Measurements from ENCODE around the gene PIK3IP1.

PIK3IP1 gene

DNA sequence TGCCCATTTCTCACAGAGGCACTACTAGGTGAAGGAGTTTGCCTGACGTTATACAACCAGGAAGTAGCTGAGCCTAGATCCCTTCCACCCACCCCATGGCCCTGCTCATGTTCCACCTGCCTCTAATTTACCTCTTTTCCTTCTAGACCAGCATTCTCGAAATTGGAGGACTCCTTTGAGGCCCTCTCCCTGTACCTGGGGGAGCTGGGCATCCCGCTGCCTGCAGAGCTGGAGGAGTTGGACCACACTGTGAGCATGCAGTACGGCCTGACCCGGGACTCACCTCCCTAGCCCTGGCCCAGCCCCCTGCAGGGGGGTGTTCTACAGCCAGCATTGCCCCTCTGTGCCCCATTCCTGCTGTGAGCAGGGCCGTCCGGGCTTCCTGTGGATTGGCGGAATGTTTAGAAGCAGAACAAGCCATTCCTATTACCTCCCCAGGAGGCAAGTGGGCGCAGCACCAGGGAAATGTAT is 14.1 kb downstream of the PIK3IP1 start:
- DNase-seq, result no peak

DNA sequence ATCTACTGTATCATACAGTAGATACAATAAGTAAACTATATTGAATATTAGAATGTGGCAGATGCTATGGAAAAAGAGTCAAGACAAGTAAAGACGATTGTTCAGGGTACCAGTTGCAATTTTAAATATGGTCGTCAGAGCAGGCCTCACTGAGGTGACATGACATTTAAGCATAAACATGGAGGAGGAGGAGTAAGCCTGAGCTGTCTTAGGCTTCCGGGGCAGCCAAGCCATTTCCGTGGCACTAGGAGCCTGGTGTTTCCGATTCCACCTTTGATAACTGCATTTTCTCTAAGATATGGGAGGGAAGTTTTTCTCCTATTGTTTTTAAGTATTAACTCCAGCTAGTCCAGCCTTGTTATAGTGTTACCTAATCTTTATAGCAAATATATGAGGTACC is 14.5 kb downstream of the PIK3IP1 start:
- DNase-seq, result no peak

DNA sequence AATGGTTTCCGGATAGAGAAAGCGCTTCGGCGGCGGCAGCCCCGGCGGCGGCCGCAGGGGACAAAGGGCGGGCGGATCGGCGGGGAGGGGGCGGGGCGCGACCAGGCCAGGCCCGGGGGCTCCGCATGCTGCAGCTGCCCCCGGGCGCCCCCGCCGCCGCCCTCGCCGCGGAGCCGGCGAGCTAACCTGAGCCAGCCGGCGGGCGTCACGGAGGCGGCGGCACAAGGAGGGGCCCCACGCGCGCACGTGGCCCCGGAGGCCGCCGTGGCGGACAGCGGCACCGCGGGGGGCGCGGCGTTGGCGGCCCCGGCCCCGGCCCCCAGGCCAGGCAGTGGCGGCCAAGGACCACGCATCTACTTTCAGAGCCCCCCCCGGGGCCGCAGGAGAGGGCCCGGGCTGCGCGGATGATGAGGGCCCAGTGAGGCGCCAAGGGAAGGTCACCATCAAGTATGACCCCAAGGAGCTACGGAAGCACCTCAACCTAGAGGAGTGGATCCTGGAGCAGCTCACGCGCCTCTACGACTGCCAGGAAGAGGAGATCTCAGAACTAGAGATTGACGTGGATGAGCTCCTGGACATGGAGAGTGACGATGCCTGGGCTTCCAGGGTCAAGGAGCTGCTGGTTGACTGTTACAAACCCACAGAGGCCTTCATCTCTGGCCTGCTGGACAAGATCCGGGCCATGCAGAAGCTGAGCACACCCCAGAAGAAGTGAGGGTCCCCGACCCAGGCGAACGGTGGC is 15.7 kb downstream of the PIK3IP1 start:
- DNase-seq, result no peak

GRCh38 chr22:31275576-31275975 is 16.7 kb downstream of the PIK3IP1 start:
- no peak for DNase-seq

DNA sequence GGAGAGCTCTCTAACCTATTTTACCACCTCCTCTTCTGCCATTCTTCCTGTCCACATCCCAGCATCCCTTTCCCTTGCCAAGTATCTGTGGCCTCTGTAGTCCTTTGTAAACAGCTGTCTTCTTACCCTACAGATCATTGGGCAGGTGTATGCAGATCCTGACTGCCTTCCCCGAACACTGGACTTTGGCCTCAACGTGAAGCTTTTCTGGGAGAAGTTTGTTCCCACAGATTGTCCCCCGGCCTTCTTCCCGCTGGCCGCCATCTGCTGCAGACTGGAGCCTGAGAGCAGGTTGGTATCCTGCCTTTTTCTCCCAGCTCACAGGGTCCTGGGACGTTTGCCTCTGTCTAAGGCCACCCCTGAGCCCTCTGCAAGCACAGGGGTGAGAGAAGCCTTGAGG is 17.3 kb downstream of the PIK3IP1 start:
- DNase-seq, result no peak

- DNase-seq, result no peak
Measured at GRCh38 chr22:31274017-31274416, 18.3 kb downstream of the PIK3IP1 start.

DNA sequence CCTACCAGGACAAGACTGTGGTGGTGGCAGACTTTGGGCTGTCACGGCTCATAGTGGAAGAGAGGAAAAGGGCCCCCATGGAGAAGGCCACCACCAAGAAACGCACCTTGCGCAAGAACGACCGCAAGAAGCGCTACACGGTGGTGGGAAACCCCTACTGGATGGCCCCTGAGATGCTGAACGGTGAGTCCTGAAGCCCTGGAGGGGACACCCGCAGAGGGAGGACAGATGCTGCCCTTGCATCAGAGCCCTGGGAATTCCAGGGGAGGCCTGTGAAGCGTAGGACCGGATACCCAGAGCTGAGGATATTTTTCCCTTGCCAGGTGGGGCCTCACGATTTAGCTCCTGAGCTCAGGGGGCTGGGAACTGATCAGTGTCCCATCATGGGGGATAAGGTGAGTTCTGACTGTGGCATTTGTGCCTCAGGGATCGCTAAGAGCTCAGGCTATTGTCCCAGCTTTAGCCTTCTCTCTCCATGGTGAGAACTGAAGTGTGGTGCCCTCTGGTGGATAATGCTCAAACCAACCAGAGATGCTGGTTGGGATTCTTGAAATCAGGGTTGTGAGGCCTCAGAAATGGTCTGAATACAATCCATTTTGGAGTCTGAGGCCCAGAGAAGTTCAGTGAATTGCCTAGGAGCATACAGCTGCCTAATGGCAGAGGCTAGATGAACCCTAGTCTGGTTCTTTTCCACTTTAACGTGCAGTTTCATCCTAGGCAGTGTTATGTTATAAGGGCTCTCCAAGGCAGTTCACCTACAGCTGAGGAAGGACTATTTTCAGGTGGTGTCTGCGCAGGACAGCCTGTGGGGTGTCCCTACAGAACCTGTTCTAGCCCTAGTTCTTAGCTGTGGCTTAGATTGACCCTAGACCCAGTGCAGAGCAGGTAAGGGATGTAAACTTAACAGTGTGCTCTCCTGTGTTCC is 19.5 kb downstream of the PIK3IP1 start:
- DNase-seq, result peak; percentile 62

DNA sequence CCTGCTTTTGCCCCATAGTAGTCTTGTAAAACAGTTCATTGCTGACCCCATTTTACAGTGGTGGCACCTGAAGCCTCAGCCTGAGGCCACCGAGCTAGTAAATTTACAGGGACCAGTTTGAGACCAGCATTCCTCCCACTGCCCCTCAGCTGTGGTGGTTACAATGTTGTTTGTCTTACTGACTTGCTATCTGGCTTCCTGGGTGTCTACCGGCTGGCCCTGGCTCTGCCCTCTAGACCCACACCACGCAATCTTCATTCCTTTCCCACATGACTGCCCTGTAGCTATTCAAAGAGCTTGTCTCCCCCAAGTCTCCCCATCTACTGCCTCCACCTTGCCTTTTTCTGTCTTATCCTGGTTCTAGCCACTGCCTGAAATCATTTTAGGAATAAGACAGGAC is 20.8 kb downstream of the PIK3IP1 start:
- DNase-seq, result no peak

DNA sequence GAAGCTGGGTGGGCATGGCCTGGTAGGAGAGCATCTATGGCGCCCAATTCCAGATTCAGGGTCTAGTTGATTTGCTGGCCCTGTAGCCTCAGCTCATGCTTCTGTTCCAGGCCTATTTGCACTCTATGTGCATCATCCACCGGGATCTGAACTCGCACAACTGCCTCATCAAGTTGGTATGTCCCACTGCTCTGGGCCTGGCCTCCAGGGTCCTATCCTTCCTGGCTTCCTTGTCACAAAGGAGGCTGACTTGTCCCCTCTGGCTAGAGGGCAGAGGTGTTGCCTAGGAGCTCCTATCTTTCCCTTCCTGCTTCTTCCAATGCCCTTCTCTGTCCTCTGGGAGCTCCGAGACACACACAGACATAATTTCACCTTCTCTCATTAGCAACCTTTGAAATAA is 21.3 kb downstream of the PIK3IP1 start:
- DNase-seq, result no peak

- DNase-seq, result no peak
Measured at GRCh38 chr22:31269892-31270579, 22.3 kb downstream of the PIK3IP1 start.

- no peak for DNase-seq
Measured at GRCh38 chr22:31268281-31268680, 24.0 kb downstream of the PIK3IP1 start.

DNA sequence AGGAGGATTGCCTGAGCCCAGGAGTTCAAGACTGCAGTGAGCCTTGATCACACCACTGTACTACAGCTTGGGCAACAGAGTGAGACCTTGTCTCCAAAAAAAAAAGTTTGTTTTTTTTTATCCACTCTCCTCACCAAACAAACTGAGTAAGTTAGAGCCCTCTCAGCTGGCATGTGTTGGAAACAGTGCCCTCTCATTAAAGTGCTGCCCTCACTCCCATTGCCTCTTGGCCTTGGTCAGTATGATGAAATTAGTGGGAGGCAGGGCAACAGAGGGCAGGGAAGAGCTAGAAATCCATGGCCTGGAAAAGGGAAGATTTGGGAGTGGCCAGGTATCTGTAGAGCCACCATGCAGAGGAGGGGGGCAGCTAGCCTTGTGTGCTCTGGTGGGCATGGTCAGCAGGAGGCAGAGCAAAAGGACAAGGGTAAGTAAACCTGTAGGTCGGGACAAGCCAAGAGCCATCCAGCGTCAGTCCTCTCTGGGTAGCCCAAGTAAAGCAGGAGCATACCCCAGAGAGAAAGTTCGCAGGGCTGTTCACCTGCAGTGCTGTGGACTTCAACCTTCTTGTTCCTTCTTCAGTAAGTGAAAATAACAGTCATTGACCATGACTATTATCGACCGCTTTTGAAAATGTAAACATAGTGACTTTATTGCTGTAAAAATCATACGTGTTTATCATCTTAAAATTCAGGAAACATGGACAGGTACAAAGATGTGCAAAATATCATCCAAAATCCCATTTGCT is 28.2 kb downstream of the PIK3IP1 start:
- DNase-seq, result no peak

- no peak for DNase-seq
Measured at GRCh38 chr22:31262312-31263133, 29.8 kb downstream of the PIK3IP1 start.

DNA sequence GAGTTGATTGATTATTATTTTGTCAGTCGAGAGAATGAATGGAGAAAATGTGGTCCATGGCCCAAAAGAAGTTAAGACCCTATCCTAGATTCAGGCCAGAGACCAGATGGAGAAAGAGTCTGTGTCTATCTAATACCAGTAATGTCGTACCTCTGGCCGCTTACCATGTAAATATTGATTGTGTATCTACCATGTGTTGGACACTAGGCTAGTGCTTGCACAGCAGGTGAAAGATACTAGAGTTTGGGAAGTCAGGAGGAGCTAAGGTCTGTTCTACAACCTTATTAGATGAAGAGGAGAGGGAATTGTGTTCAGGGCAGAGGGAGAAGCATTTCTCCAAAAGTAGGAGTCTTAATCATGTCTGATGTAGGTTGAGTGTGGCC is 31.8 kb downstream of the PIK3IP1 start:
- DNase-seq, result no peak

DNA sequence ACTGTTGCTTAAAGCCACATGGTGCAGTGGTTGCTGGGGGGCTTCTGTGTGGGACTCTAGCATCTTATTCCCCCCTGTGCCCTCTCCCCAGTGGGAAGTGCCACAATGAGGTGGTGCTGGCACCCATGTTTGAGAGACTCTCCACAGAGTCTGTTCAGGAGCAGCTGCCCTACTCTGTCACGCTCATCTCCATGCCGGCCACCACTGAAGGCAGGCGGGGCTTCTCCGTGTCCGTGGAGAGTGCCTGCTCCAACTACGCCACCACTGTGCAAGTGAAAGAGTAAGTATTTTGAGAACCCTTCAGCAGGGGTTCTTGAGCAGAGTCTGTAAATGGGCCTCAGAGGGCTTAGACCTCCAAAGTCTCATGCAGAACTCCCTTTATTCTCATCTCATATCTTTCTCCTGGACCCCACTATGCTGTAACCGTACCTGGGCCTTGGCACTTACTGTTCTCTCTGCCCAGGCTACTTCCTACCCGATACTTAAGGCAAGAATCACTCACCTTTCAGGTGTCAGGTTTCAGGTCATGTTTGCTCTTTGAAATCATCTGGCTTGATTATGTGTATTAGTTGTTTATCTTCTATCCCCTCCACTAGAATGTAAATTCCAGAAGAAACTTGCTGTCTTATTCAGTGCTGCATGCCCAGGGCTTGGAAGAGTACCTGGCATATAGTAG is 32.4 kb downstream of the PIK3IP1 start:
- DNase-seq, result no peak

- no peak for DNase-seq
Measured at GRCh38 chr22:31253949-31254348, 38.3 kb downstream of the PIK3IP1 start.

DNA sequence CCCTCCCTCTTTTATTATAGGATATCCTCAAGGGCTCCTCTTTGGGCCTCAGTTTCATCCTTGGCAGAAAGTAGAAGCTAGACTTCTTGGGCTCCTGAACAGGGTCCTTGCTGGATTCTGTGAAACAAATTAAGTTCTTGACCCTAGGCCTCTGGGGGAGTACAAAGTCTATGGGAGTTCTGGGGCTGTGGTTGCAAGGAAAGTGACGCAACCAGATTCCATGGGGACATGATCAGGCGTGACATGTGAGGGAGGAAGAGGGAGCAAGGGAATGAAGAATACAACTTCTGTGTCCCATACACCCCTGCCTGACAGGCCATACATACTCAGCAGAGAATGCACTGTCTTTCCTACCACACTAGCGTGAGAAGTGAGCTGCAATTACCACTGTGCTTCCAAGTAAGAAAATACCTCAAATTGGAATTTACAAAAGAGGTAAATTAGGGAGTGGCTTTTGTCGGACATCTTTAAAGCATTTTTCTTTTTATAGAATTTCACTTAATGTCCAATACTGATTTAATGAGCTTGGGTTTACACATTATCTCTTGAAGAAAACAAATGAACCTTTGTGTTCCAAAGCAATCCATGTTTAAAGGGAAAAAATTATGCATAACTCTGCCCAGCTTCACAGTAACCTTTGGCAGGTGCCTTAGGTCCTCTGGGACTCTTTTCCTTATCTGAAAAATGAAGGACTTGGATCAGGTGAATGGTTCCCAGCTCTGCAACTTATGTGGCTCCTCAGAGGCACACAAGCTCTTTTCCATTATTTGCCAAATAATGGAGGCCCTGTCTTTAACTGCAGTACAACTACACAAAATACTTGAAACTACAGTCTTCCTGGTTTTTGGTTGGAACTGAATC is 41.3 kb downstream of the PIK3IP1 start:
- no peak for DNase-seq

DNA sequence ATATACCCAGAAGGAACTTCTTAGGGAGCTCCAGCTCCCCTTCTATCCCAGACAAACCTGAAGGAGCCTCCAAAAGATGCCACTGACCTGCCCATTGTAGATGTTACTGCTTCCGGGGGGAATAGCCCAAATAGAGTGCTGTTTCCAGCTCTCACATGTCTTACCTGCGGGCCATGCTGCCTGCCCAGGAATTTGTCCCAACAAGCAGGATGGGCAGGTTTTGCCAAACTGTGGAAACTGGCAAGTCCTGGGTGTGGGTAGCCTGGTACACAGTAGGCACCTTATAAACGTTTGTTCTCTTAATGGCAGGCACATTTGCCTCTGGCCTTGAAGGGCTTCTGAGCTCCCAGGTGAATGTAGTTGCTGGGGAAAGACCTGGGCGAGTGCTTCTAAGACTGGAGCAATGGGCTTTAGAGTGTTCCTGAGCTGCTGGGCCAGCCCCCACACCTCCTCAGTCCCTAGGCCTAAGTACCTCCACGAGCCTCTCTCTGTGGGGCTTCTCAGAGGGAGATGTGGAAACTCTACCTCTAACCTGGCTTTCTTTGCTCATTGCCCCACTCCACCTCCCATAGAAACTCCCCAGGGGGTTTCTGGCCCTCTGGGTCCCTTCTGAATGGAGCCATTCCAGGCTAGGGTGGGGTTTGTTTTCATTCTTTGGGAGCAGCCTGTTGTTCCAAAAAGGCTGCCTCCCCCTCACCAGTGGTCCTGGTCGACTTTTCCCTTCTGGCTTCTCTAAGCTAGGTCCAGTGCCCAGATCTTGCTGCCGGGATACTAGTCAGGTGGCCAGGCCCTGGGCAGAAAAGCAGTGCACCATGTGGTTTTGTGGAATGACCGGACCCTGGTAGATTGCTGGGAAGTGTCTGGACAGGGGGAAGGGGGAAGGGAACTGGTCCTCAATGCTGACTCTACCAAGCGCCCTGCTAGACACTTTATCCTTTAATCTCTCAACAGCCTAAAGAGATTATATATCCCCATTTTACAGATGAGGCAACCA is 43.0 kb downstream of the PIK3IP1 start:
- DNase-seq, result no peak
